Measurements from ENCODE around the gene ZCCHC17. TPM values are rescaled to one million over a fixed set of nuclear protein-coding genes. Genes with fewer than 3 reads are reported as not detected.
"Not testable (repeated sequence)": the region's sequence is repeated elsewhere in the genome, so short reads cannot be mapped to it uniquely, and the experiment has no call there.

Gene ZCCHC17
- total RNA-seq, 2 donors from 2014 or later = 13.1 to 21.7 TPM

- H3K4me3 ChIP-seq = no peak overlapping the region
- TF ChIP-seq, protein P1, sequence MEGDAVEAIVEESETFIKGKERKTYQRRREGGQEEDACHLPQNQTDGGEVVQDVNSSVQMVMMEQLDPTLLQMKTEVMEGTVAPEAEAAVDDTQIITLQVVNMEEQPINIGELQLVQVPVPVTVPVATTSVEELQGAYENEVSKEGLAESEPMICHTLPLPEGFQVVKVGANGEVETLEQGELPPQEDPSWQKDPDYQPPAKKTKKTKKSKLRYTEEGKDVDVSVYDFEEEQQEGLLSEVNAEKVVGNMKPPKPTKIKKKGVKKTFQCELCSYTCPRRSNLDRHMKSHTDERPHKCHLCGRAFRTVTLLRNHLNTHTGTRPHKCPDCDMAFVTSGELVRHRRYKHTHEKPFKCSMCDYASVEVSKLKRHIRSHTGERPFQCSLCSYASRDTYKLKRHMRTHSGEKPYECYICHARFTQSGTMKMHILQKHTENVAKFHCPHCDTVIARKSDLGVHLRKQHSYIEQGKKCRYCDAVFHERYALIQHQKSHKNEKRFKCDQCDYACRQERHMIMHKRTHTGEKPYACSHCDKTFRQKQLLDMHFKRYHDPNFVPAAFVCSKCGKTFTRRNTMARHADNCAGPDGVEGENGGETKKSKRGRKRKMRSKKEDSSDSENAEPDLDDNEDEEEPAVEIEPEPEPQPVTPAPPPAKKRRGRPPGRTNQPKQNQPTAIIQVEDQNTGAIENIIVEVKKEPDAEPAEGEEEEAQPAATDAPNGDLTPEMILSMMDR (IDR thresholded peaks at IDR 0.05) = no peak
- no peaks in the 10 kb centered on the region for H3K9me3 ChIP-seq
- no peaks in the 10 kb centered on the region for H3K36me3 ChIP-seq
- no peaks in the 10 kb centered on the region for H3K27me3 ChIP-seq (replicated peaks; ENCODE audit: insufficient read depth)
- ATAC-seq (ENCODE audit: insufficient number of reproducible peaks, low FRiP score, low read depth) (no peak), DNase-seq (ENCODE audit: low spot score) (no peak)
- peaks cover 0 to 24% of the 10 kb centered on the region in 2 donors for H3K4me1 ChIP-seq (ENCODE audit: control insufficient read depth in 1 of 2, low read depth in 2 of 2)
- no peak overlapping the region for H3K27ac ChIP-seq
Observed at GRCh38 chr1:31382379-31382989, 85.7 kb downstream of the ZCCHC17 start.

- ATAC-seq (ENCODE audit: insufficient number of reproducible peaks, low FRiP score, low read depth) (no peak), DNase-seq (ENCODE audit: low spot score) (no peak)
- Histone ChIP-seq H3K4me1 (ENCODE audit: control insufficient read depth in 1 of 2, low read depth in 2 of 2) (peaks cover 0 to 24% of the 10 kb centered on the region in 2 donors), H3K27ac (no peak overlapping the region), H3K9me3 (no peaks in the 10 kb centered on the region), H3K27me3 (replicated peaks; ENCODE audit: insufficient read depth) (no peaks in the 10 kb centered on the region), H3K4me3 (no peak overlapping the region), H3K36me3 (no peaks in the 10 kb centered on the region)
- TF ChIP-seq, protein P1 (IDR thresholded peaks at IDR 0.05) = no peak
Observed at GRCh38 chr1:31383967-31384366, 87.1 kb downstream of the ZCCHC17 start.

GRCh38 chr1:31386576-31387243 lies 89.9 kb downstream of the ZCCHC17 start:
- not testable (repeated sequence) for H3K4me1 ChIP-seq (ENCODE audit: control insufficient read depth in 1 of 2, low read depth in 2 of 2); DNase-seq (ENCODE audit: low spot score); H3K9me3 ChIP-seq; H3K27ac ChIP-seq; H3K27me3 ChIP-seq (replicated peaks; ENCODE audit: insufficient read depth); H3K4me3 ChIP-seq; ATAC-seq (ENCODE audit: insufficient number of reproducible peaks, low FRiP score, low read depth); H3K36me3 ChIP-seq

DNA sequence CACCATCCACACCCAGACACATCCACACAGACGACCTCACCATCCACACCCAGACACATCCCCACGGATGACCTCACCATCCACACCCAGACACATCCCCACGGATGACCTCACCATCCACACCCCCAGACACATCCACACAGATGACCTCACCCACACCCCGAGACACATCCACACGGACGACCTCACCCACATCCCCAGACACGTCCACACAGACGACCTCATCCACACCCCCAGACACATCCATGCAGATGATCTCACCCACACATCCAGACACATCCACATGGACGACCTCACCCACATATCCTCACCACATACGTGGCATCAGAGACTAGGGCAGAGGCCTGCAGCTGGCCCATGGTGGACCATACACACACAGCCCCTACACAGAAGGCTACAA lies 90.8 kb downstream of the ZCCHC17 start:
- H3K4me3 ChIP-seq = no peak overlapping the region
- no peaks in the 10 kb centered on the region for H3K27me3 ChIP-seq (replicated peaks; ENCODE audit: insufficient read depth)
- ATAC-seq (ENCODE audit: insufficient number of reproducible peaks, low FRiP score, low read depth) (no peak), DNase-seq (ENCODE audit: low spot score) (no peak)
- no peaks in the 10 kb centered on the region for H3K9me3 ChIP-seq
- H3K4me1 ChIP-seq (ENCODE audit: control insufficient read depth in 1 of 2, low read depth in 2 of 2) = no peaks in the 10 kb centered on the region
- H3K27ac ChIP-seq = no peak overlapping the region
- no peaks in the 10 kb centered on the region for H3K36me3 ChIP-seq
- TF ChIP-seq, protein P1 (IDR thresholded peaks at IDR 0.05) = no peak

DNA sequence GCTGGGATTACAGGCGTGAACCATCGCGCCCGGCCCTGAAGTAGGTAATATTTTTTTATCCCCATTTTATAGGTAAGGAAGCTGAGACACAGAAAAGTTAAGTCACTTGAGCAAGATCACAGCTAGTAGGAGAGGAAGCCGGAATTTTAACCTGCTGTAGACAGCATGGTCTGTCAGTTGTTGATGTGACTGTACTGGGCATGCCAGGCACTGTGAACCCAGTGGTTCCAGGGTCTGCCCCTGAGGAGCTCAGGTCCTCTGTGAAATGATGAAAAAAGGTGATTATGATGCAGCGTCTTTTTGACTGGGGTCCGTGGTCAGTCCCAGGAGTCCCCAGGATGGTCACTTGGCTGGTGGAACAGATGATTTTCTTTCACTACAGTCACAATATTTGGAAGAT lies 92.8 kb downstream of the ZCCHC17 start:
- H3K27me3 ChIP-seq (replicated peaks; ENCODE audit: insufficient read depth) = no peaks in the 10 kb centered on the region
- TF ChIP-seq, protein P1 (IDR thresholded peaks at IDR 0.05) = no peak
- no peaks in the 10 kb centered on the region for H3K9me3 ChIP-seq
- H3K27ac ChIP-seq = no peak overlapping the region
- H3K4me3 ChIP-seq = no peak overlapping the region
- H3K4me1 ChIP-seq (ENCODE audit: control insufficient read depth in 1 of 2, low read depth in 2 of 2) = peaks cover 0 to 4% of the 10 kb centered on the region in 2 donors
- DNase-seq (ENCODE audit: low spot score) (no peak), ATAC-seq (ENCODE audit: insufficient number of reproducible peaks, low FRiP score, low read depth) (no peak)
- no peaks in the 10 kb centered on the region for H3K36me3 ChIP-seq
